Renal pelvis (tissue), 4 donors: ENCODE data around the gene RAPSN. TPM values are rescaled to one million over a fixed set of nuclear protein-coding genes. Genes with fewer than 3 reads are reported as not detected.
A peak's percentile ranks its signal among the peaks of the same experiment; 100 is the strongest.

ENCODE experiments used
- DNase-seq: peaks from one replicate; pipeline ENCODE4 v3.0.0-alpha.2; 2013
- polyA plus RNA-seq, 3 donors: library from polyadenylated mRNA; unstranded; fragments of 120-200 nt; gene quantifications; one replicate each; pipeline ENCODE4 v1.2.1, GENCODE V29; 2013; ENCODE audit not compliant: insufficient read length in 3 of 3

The RAPSN gene
- polyA plus RNA-seq, 3 donors = 0.23 to 0.52 (median 0.49) TPM

DNA sequence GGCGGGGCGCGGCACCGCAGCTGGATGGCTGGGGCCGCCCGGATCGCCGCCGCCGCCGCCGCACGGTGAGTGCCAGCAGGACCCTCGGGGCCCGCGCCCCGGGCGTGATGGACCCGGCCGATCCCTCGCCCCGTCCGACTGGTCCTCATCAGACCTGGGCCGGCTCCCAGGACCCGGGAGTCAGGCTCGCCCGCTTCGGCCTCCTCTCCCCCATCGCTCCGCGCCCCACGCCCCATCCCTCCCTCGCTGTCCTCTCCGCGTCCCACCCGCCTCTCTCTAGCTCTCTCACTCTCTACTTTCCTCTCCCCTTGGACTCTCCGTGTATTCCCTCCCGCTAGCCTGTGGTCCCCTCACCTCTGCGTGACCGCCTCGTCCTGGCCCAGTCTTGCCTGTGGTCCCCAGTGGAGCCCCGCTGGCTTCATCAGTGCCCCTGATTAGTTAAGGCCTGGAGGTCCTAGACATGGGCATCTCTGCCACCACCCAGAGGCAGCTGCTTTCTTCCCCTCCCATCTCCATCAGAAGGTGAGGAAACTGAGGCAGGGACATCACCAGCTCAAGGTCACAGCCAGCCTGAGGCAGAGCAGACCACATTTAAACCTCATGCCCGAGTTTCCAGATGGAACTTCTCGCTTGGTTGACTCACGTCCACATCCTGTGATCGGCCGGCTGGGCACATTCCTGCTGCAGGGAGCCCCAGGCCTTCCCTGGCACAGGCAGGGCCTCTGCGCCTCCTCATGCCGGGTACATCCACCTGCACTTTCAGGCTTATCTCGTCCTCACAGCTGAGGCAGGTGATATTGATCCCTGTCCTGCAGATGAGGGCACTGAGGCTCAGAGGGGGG, 40.1 kb downstream of the RAPSN start:
- peak; percentile 77 for DNase-seq

DNA sequence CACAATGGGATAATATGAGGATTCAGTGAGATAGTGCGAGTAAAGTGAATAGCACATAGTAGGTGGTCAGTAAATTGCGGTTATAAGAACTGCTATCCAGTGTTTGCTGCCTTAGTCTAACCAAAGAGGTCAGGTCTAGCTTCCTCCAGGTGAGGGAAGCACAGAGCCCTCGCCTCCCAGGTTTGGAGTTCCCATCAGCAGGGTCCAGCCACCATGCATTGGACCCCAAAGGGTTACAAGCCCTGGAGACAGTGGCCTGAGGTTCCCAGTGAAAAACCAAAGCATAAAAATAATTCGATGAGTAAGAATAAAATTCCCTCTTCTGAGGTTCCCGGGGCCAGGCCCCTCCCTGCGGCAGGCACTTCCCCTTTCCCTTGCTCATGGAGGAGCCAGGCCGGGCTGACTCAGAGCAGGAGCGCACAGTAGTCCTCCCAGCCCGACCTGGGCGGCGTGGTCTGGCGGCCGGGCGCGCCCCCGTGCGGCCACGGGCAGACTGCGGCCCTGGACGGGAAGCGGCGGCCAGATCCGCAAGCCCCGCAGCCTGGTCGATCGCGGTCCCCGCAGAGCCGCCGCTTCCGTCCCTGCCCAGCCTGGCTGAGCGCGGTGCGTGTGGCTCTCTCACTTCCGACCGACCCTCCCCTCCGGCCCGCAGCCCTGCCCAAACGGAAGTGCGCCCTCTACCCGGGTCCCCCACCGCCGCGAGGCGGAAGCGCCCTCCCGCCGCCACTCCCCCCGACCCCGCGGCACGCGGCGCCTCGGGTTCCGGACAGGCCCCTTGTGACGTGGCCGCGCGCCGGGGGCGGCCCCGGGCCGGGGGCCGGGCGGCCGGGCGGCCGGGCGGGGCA, 41.0 kb downstream of the RAPSN start, which contains the start of gene SLC39A13:
Gene SLC39A13 (plus strand): TSS at position 845 of the 845 bp plus-strand sequence. CDS start 1,505 bp downstream, outside the sequence.
- DNase-seq = peak; percentile 94

DNA sequence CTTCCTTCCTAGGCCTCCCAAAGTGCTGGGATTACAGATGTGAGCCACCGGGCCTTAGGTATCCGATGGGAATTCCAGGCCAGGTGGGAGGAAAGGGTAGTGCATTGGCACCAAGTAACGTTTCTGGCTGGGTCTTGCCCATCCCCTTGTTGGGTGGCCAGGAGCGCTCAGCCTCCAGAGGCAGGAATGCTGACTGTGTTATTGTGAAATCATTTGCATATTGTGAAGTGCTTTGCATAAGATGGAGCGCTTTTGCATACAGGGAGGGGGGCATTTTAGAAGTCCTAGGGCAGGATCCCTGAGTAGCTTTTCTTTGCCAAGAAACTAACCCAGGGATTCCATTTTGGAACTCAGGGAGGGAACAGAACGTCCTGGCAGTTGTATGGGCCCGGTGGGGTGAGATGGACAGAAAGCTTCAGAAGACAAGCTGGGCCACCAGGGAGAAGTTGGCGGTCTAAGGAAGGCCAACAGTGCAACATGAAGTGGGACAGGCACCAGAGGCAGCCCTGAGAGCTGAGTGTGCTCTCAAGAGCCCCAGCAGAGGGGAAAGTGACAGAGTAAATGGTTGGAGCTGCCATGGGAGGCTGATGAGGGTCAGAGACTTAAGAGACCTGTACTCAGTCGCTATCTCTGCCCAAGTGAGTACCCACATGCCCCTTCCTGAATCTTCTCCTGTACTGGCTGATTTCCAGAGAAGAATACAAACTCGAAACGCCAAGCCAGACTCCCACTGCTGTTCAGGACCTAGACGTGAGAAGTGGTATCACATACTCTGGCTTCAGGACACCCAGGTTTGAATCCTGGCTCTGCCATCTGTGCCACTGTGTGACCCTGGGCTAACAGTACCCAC, 41.8 kb downstream of the RAPSN start:
- DNase-seq = no peak

DNA sequence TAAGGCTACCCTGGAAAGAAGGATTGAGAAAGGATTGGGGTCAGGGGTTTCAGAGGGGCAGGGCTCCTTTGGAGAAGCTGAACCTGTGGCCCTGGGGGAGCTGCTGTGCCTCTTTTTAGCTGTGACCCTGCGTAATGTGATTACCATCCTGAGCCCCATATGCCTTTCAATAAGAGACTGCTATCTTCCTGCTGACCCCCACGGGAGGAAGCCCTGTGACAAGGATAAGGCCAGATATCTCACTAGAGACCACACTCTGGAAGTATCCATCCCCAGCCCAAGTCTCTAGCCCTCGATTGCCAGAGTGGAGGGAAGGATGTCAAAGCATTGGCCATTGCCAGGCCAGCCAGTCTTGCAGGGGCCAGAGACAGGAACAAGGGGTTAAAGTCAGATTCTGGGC, 45.4 kb downstream of the RAPSN start:
- no peak for DNase-seq

DNA sequence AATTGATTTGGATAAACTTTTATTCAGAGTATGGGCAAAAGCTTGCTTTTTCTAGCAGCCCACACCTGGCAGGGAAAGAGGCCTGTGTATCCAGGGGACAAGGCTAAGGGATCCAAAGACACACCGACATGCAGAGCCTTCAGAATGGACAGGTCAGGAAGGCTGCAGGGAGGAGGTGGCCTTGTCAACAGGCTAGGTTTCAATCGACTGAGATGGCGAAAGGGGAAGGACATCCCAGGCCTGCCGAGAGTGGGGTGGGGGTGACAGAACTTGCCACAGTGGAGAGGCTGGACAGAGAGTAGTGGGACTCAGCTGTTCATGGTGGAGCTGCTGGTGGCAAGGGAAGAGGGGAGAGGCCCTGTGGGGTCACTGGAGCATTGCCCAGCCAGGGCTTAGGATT, 45.8 kb downstream of the RAPSN start:
- DNase-seq = no peak

DNA sequence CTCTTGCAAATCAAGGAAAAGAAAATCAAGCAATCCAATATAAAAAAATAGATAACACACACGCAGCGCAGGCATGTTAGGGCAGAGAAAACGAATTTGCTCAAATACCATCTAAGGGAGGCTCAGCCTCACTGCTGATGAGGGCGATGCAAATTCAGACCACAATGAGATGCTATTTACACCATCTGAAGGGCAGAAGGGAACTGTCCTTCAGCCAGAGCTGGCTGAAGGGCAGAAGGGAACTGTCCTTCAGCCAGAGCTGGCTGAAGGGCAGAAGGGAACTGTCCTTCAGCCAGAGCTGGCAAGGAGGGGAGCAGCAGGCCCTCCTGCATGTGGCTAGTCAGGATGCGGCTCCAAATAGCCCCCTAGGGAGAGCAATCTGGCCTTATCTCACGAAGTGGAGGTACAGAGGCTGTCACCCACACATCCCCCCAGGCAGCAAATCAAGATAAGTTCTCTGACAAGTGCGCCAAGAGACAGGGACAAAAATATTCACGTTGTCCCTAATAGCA, 48.1 kb downstream of the RAPSN start:
- DNase-seq = no peak

DNA sequence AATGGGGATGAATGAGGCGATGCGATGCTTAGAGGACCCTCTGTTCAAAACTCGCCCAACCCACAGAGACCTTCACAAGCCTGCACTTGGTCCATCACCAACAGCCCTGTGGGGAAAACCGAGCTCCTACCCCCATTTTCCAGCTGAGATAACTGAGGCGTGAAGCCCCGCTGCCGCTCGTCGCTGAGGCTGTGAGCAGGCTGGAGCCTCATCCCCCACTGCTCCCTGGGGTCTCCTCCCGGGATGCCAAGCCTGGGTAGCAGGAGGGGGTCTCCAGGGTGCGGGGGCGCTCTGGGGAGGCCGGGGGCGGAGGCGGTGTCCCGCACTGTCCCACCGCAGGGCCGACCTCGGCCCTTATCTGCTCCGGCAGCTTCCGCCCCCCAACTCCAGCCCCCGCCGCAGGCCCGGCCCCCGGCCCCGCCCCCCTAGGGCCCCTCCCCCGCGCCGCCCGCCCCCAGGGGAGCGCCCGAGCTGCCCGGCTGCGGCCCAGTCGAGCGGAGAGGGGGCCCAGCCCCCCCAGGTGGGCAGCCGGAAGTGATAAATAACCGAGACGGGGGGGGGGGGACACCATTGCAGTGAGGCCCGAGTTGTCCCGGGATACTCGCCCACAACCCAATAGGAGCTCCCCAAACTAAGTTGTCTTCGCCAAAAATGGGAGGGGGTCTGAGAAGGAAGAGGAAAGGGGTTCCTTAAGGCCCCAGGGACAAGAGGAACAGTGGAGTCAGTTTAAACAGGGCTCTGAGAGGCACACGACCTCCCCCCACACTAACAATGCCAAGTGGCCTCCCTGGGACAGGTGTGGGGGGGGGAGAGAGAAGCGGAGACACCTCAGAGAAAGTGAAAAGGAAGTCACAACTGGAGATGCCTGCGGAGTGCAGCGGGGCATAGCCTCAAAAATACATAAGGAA, 48.8 kb downstream of the RAPSN start:
- no peak for DNase-seq

DNA sequence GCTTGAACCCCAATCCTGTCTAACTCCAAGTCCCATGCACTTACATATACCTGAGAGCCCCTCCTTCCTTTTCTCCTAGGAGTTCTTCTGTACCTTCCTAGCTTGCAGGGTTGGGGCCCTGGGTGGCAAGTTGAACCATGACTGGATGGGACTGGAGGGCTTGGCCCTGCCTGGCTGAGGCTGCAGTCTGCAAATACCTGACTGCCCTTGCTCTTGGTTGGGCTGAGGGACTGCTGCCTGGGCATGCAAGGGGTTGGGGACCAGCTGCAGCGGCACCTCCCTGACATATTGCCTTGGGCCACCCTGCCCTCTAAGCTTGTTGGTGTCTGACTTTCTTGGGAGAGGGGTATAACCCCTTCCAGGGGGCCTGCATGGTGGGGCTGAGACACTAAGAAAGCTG, 50.4 kb downstream of the RAPSN start:
- DNase-seq = no peak

DNA sequence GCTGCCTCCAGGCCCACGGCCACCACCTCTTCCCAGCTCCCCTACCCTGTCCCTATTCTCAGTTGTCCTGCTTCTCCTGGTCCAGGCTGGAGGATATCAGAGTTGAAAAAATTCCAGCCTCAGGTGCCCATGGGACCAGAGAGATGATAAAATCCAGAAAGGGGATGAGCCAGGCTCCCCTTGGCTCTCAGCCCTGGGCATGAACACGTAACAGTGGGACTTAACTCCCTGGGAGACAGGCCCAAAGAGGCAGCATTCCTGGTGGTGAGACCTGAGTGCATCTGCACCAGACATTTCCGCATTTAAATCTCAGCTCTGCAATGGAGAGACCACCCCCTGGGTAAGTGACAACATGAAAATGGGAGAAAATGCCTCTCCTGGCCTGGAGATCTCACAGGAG, 50.9 kb downstream of the RAPSN start:
- DNase-seq = no peak

DNA sequence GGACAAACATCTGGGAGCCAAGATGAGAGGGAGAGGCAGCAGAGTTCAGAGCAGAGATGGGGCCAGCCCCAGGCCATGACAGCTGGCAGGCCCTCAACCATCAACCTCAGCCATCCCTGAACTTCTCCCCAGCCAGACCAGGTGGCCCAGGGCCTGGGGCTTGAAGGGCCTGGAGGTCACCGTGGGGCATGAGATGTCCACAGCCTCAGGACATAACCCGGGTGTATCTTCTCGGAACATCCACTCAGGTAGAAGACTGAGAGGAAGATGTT, 53.0 kb downstream of the RAPSN start:
- no peak for DNase-seq

DNA sequence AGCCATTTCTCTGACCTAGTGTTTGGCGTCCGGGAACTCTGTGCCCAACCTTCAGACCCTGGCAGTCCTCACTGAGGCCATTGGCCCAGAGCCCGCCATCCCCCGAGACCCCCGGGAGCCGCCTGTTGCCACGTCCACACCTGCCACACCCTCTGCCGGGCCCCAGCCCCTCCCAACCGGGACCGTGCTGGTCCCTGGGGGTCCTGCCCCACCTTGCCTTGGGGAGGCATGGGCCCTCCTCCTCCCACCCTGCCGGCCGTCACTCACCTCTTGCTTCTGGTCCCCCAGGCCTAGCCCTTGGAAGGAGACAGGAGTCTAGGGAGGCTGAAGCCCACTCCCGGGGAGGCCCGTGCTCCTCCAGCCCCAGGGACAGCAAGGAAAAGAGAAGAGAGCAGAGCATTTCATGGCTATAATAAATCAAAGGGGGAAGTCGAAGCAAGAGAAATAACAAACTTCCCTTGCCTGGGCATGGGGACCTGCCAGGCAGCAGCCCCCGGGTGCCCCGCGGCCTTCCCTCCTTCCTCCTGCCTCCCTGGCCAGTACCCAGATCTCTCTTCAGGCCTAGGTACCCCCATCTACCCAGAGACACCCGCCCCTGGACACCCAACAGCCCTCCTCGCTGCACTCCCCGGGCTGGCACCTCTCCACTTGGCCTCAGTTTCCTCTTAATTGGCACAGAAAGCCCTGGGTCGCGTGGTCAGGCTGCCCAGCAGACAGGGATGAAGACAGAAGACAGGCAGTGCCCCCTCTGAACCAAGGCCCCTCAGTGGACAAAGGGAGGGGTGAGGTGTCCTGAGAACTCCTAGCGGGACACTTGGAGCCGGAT, 53.5 kb downstream of the RAPSN start:
- no peak for DNase-seq

DNA sequence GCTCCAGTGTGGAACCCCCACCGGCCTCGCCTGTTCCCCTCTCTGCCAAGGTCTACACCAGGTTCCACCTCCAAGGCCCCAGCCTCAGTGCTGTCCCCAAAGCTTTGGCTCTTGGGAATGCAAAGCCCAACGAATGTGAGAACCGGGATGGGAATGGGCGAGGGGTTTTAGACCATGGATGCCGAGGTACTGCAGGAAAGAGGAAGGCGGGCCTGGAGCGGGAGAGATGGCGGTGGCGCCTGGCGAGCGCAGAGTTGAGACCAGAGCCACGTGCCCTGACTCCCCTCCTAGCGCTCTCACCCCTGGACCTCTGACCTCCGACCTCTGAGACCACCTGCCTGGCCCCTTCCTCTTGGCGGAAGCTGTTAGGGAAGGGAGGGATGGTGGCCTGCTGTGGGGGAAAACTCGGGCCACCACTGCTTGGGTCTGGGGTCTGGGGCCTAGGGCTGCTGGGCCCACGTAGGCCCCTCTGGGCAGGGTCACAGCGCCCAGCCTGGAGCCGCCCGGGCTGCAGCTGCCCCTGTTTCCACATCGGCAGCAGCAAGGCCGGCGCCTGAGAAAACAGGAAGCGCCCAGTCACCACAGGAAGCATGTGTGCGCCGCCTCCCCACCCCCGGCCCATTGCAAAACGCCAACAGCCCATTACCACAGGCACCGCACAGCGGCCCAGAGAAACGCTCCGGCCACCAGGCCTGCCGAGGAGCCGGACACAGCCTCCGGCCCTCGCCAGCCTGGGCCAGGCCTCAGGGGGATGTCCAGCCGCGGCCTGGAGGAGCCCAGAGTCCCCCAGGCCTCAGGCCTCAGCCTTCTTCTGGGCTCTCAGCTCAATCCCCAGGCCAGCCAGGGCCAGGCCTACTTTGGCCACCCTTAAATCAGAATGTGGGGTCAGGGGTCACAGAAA, 54.4 kb downstream of the RAPSN start:
- no peak for DNase-seq

DNA sequence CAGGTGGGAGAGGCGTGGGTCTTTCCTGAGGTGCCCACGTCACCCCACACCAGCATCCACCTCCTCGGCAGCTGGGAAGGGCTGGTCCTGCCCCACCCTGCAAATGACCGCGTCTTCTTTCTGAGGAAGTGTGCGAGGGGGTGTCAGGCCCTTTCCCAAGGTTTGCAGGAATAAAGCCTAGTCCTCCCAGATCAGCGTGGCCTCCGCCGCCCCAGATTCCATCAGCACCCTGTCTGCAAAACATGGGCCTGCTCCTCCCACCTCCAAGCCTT, 55.0 kb downstream of the RAPSN start:
- DNase-seq = no peak

DNA sequence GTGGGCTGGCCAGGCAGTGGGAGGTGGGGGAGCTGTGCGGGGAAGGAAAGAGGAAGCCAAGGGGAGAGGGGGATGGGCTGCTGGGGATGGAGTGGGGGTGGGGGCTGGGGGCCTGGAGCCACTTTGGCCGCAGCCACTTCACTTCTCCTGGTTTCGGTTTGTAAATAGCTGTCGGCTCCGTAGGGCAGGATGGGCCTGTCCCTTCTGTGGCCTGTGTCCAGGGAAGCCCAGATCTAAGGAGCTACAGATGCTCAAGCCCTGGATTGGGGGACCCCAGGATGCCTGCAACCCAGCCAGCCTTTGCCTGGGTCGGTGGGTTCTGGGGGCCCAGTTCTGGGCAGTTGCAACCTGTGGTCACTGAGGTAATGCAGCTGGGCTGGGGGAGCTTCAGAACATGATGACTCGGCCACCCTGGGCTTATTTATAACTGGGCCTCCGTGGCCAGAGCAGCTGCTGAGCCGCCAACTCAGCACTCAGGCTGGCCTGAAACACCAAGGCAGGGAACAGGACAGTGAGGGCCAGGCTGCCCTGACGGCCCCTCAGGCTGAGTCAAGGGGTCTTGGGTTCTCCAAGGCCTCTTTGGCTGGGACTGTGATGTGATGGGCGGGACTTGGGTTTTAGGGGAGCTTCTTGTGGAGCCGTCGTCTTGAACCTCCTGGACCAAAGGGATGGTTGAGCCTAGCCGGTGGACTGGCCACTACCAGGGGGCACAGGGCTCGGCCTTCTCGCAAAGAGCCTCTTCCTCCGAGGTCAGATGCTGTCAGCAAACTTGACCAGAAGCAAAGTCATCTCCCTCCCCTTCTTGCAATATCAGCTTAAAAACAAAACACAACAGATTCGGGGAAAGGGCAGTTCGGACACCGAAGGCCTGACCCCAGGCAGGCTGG, 55.5 kb downstream of the RAPSN start:
- DNase-seq = no peak

DNA sequence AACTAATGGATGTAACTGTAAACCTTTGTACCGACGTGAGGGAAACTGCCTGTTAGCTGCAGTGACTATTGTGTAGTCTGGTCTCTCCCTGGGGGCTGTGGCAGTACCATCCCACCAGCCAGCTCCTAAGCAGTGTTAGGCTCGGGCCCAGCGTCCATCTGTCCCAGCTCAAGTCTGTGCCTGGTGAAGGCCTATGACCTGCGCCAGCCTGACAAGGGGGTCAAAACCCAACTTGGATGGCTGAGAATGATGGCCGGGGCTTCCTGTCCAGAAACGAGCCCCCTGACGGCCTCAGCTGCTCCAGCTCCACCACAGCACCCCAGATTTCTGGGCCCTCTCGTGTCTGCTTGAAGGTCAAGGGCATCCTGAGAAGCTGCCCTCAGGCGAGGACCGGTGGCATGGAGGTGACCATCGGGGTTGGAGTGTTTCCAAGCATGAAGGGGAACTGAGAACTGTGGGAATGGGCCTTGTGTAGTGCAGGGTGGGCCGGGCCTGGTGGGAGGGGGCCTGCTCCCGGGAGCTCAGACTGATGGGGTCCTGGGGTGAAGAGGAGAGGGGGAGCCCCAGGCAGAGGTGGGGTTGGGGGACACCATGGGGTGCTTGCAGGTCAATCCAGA, 56.3 kb downstream of the RAPSN start:
- DNase-seq = no peak

DNA sequence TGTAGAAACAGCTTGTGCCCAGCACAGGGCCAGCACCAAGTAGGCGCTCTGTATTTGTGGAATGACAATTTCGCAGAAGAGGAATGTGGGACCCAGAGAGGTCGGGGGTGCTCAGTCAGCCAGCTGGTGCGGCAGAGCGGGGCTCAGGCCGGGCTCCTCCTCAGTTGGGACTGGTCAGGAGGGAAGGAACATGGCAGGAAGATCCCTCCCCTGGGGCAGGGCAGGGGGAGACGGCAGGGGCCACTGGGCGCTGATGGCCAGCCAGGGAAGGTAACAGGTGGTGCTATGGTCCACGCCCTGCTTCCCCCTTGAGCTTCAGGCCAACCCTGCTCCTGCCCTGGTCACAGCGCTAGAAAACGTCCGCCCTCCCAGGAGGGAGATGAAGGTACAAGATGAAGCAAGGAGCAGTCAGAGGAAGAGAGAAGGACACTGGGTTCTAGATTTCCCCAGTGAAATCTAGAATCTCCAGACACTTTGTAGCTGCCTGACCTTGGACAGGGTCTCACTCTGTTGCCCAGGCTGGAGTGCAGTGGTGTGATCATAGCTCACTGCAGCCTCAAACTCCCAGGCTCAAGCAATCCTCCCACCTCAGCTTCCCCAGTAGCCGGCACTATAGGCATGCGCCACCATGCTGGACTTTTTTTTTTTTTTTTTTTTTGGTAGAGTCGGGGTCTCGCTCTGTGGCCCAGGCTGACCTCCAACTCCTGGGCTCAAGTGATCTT, 57.1 kb downstream of the RAPSN start:
- no peak for DNase-seq

DNA sequence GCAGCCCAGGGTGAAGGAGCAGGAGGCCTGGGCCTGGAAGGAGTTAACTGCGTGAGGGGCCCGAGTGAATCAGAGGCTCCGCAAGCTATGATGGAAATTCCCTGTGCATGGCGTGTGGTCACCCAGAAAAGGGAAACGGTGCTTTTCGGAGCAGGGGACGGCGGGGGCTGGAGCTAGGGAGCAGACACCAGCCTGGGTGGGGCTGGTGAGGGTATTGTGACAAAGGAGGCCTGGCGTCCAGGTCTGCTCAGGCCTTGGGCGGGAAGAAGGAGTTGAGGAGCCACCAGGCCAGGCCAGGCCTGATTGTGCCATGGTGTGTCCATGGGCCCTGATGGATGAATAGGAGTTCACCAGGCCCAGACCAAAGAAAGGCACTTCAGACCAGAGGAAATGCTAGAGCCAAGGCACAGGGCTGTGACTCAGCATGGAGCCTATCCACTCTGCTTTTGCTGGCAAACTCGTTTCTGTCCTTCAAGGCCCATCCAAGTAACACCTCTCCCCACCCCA, 57.8 kb downstream of the RAPSN start:
- no peak for DNase-seq
